Calu3 (cell line): ENCODE results near the gene NRP1. TPM values are rescaled to one million over a fixed set of nuclear protein-coding genes. Genes with fewer than 3 reads are reported as not detected.

Experiments used
- BruUV-seq: library from RNA; stranded (reverse); fragments of 400-500 nt; replicated peaks from 2 replicates; lab custom pipeline; 2021; lab: Mats Ljungman, UMichigan
- CTCF ChIA-PET: fragments of 300-600 bp; sonication (Branson Sonifier 250); formaldehyde crosslinking; loops from one replicate; lab custom pipeline; 2022; ENCODE audit warnings: antibody characterized with exemption; lab: Charles Lee
- DNase-seq: peaks from one replicate; pipeline ENCODE4 v3.0.0; 2022
- H3K27ac Mint-ChIP-seq: one replicate; pipeline ENCODE4 v1.8.0; 2022; ENCODE audit warnings: mixed read lengths; ENCODE audit not compliant: unreplicated experiment
- H3K27me3 Mint-ChIP-seq: one replicate; pipeline ENCODE4 v1.8.0; 2022; ENCODE audit warnings: mixed read lengths; ENCODE audit not compliant: unreplicated experiment
- H3K36me3 Mint-ChIP-seq: one replicate; pipeline ENCODE4 v1.8.0; 2022; ENCODE audit warnings: mild to moderate bottlenecking, moderate library complexity, mixed read lengths; ENCODE audit not compliant: insufficient read depth, unreplicated experiment
- H3K4me1 Mint-ChIP-seq: one replicate; pipeline ENCODE4 v1.8.0; 2022; ENCODE audit warnings: mild to moderate bottlenecking, low read depth, mixed read lengths; ENCODE audit not compliant: unreplicated experiment
- H3K4me3 Mint-ChIP-seq: one replicate; pipeline ENCODE4 v1.8.0; 2022; ENCODE audit warnings: mild to moderate bottlenecking, low read depth, moderate library complexity, mixed read lengths; ENCODE audit not compliant: unreplicated experiment
- H3K9me3 Mint-ChIP-seq: one replicate; pipeline ENCODE4 v1.8.0; 2022; ENCODE audit warnings: low read depth, mixed read lengths; ENCODE audit not compliant: unreplicated experiment
- CTCF ChIP-seq: fragments of 200-600 bp; IDR thresholded peaks from one replicate; pipeline ENCODE4 v1.8.0; 2022; ENCODE audit warnings: antibody characterized with exemption; ENCODE audit not compliant: unreplicated experiment
- intact Hi-C: fragments of 100-400 bp; cut with micrococcal nuclease; formaldehyde crosslinking; loops from one replicate; pipeline ENCODE4 v1.10.0; 2022; ENCODE audit not compliant: unreplicated experiment
- total RNA-seq: library from RNA; stranded (reverse); gene quantifications from 2 replicates; pipeline ENCODE4 v1.2.3, GENCODE V29; 2022

Gene NRP1
- total RNA-seq, 1 experiment from 2014 or later: 96.3 TPM

- no peak for TF ChIP-seq CTCF
- intact Hi-C loops: no loop called here
- H3K9me3 Mint-ChIP-seq: no peaks in the 10 kb centered on the region
- no peak overlapping the region for H3K27ac Mint-ChIP-seq
- peaks cover 31% of the 10 kb centered on the region for H3K4me1 Mint-ChIP-seq
- DNase-seq: no peak
- BruUV-seq: no TSS peak
- no peak overlapping the region for H3K4me3 Mint-ChIP-seq
- CTCF ChIA-PET: no interaction called here
- no peaks in the 10 kb centered on the region for H3K36me3 Mint-ChIP-seq
- H3K27me3 Mint-ChIP-seq: no peaks in the 10 kb centered on the region
These were observed 49.5 kb downstream of the NRP1 start for GRCh38 chr10:33284945-33285344.

GRCh38 chr10:33279811-33280602, 54.5 kb downstream of the NRP1 start:
- no peak overlapping the region for H3K27ac Mint-ChIP-seq
- H3K27me3 Mint-ChIP-seq: no peaks in the 10 kb centered on the region
- peaks cover 39% of the 10 kb centered on the region for H3K4me1 Mint-ChIP-seq
- H3K4me3 Mint-ChIP-seq: no peak overlapping the region
- no peaks in the 10 kb centered on the region for H3K9me3 Mint-ChIP-seq
- DNase-seq: no peak
- CTCF ChIA-PET: interaction anchor here (0.5 kb wide), 1 partner anchor 236 kb away, joined by 3 read pairs; no protein-coding TSS in a partner anchor
- BruUV-seq: no TSS peak
- no peaks in the 10 kb centered on the region for H3K36me3 Mint-ChIP-seq
- TF ChIP-seq CTCF: no peak
- intact Hi-C loops: no loop called here

GRCh38 chr10:33279276-33279675, 55.2 kb downstream of the NRP1 start:
- no peak for TF ChIP-seq CTCF
- peaks cover 47% of the 10 kb centered on the region for H3K4me1 Mint-ChIP-seq
- H3K27ac Mint-ChIP-seq: no peak overlapping the region
- CTCF ChIA-PET: no interaction called here
- no peaks in the 10 kb centered on the region for H3K9me3 Mint-ChIP-seq
- intact Hi-C loops: no loop called here
- no peak overlapping the region for H3K4me3 Mint-ChIP-seq
- H3K27me3 Mint-ChIP-seq: no peaks in the 10 kb centered on the region
- no peaks in the 10 kb centered on the region for H3K36me3 Mint-ChIP-seq
- DNase-seq: no peak
- no TSS peak for BruUV-seq

- no TSS peak for BruUV-seq
- Mint-ChIP-seq H3K4me1 (peaks cover 55% of the 10 kb centered on the region), H3K36me3 (no peaks in the 10 kb centered on the region), H3K27me3 (no peaks in the 10 kb centered on the region), H3K4me3 (no peak overlapping the region), H3K27ac (peak overlapping the region; percentile 6), H3K9me3 (no peaks in the 10 kb centered on the region)
- CTCF ChIA-PET: no interaction called here
- no peak for TF ChIP-seq CTCF
- no peak for DNase-seq
- intact Hi-C loops: no loop called here
These were observed 56.3 kb downstream of the NRP1 start for GRCh38 chr10:33278198-33278597.
